ENCODE measurements around the gene ZNF784. TPM values are rescaled to one million over a fixed set of nuclear protein-coding genes. Genes with fewer than 3 reads are reported as not detected.

Gene ZNF784
- total RNA-seq, 1 donor from 2014 or later = 6.8 TPM

GRCh38 chr19:55605207-55605636 is 19.1 kb downstream of the ZNF784 start:
- Mint-ChIP-seq H3K4me3 (ENCODE audit: unreplicated experiment) (peak overlapping the region; percentile 89), H3K27me3 (ENCODE audit: unreplicated experiment) (peaks cover 30% of the 10 kb centered on the region), H3K4me1 (ENCODE audit: unreplicated experiment) (peaks cover 26% of the 10 kb centered on the region), H3K9me3 (ENCODE audit: unreplicated experiment) (peaks cover 6% of the 10 kb centered on the region), H3K27ac (ENCODE audit: unreplicated experiment) (peak overlapping the region; percentile 94), H3K36me3 (ENCODE audit: low read depth, unreplicated experiment) (peaks cover 24% of the 10 kb centered on the region)
- peak; percentile 97 for DNase-seq (ENCODE audit: low spot score)
- no peak for TF ChIP-seq CTCF (IDR thresholded peaks at IDR 0.05; ENCODE audit: unreplicated experiment)

- no peak for TF ChIP-seq CTCF (IDR thresholded peaks at IDR 0.05; ENCODE audit: unreplicated experiment)
- Mint-ChIP-seq H3K27ac (ENCODE audit: unreplicated experiment) (peak overlapping the region; percentile 31), H3K4me1 (ENCODE audit: unreplicated experiment) (peaks cover 26% of the 10 kb centered on the region), H3K36me3 (ENCODE audit: low read depth, unreplicated experiment) (peaks cover 21% of the 10 kb centered on the region), H3K4me3 (ENCODE audit: unreplicated experiment) (peak overlapping the region; percentile 81), H3K27me3 (ENCODE audit: unreplicated experiment) (peaks cover 37% of the 10 kb centered on the region), H3K9me3 (ENCODE audit: unreplicated experiment) (peaks cover 6% of the 10 kb centered on the region)
- no peak for DNase-seq (ENCODE audit: low spot score)
These were observed 20.6 kb downstream of the ZNF784 start for GRCh38 chr19:55603581-55604292.

- Mint-ChIP-seq H3K9me3 (ENCODE audit: unreplicated experiment) (peaks cover 6% of the 10 kb centered on the region), H3K27me3 (ENCODE audit: unreplicated experiment) (peaks cover 39% of the 10 kb centered on the region), H3K4me1 (ENCODE audit: unreplicated experiment) (peaks cover 30% of the 10 kb centered on the region), H3K4me3 (ENCODE audit: unreplicated experiment) (peak overlapping the region; percentile 81), H3K36me3 (ENCODE audit: low read depth, unreplicated experiment) (peaks cover 23% of the 10 kb centered on the region), H3K27ac (ENCODE audit: unreplicated experiment) (no peak overlapping the region)
- DNase-seq (ENCODE audit: low spot score) = no peak
- no peak for TF ChIP-seq CTCF (IDR thresholded peaks at IDR 0.05; ENCODE audit: unreplicated experiment)
These were observed 21.3 kb downstream of the ZNF784 start for GRCh38 chr19:55603115-55603514.

GRCh38 chr19:55602104-55603001 is 22.0 kb downstream of the ZNF784 start:
- Mint-ChIP-seq H3K27me3 (ENCODE audit: unreplicated experiment) (peaks cover 36% of the 10 kb centered on the region), H3K36me3 (ENCODE audit: low read depth, unreplicated experiment) (peaks cover 18% of the 10 kb centered on the region), H3K4me3 (ENCODE audit: unreplicated experiment) (peak overlapping the region; percentile 16), H3K4me1 (ENCODE audit: unreplicated experiment) (peaks cover 28% of the 10 kb centered on the region), H3K9me3 (ENCODE audit: unreplicated experiment) (peaks cover 6% of the 10 kb centered on the region), H3K27ac (ENCODE audit: unreplicated experiment) (no peak overlapping the region)
- no peak for DNase-seq (ENCODE audit: low spot score)
- no peak for TF ChIP-seq CTCF (IDR thresholded peaks at IDR 0.05; ENCODE audit: unreplicated experiment)
